WTC11 (cell line): ENCODE data around the gene NET1. TPM values are rescaled to one million over a fixed set of nuclear protein-coding genes. Genes with fewer than 3 reads are reported as not detected.

ENCODE experiments used
- ATAC-seq: fragments of 200-7000 bp; cut with Tn5 transposase; 2 replicates; pipeline ENCODE4 v1.10.0; 2021; ENCODE audit warnings: mild to moderate bottlenecking, moderate library complexity
- CTCF ChIA-PET: fragments of 300-600 bp; sonication (Branson Sonifier 250); formaldehyde crosslinking; loops from one replicate; lab custom pipeline; 2021; ENCODE audit warnings: antibody characterized with exemption; lab: Charles Lee
- POLR2A ChIA-PET: fragments of 350-600 bp; sonication (Branson Sonifier 250); formaldehyde crosslinking; loops from one replicate; lab custom pipeline; 2021; ENCODE audit warnings: antibody characterized with exemption; lab: Charles Lee
- DNase-seq: peaks from one replicate; pipeline ENCODE4 v3.0.0; 2021; ENCODE audit warnings: low spot score
- H3K27ac Mint-ChIP-seq: 2 replicates; pipeline ENCODE4 v1.8.0; 2021; ENCODE audit warnings: mixed read lengths
- H3K27me3 Mint-ChIP-seq: 2 replicates; pipeline ENCODE4 v1.8.0; 2021; ENCODE audit warnings: low read depth, mild to moderate bottlenecking, moderate library complexity, mixed read lengths
- H3K36me3 Mint-ChIP-seq: 2 replicates; pipeline ENCODE4 v1.8.0; 2021; ENCODE audit warnings: mixed read lengths
- H3K4me1 Mint-ChIP-seq: 2 replicates; pipeline ENCODE4 v1.8.0; 2022; ENCODE audit warnings: mixed read lengths
- H3K4me3 Mint-ChIP-seq: 2 replicates; pipeline ENCODE4 v1.8.0; 2021; ENCODE audit warnings: mild to moderate bottlenecking, moderate library complexity, mixed read lengths
- H3K9me3 Mint-ChIP-seq: 2 replicates; pipeline ENCODE4 v1.8.0; 2021; ENCODE audit warnings: mixed read lengths
- ETV6 ChIP-seq: sonication (generic); formaldehyde crosslinking; IDR thresholded peaks from 2 replicates; pipeline ENCODE4 v1.8.1; 2022; ENCODE audit warnings: mild to moderate bottlenecking, missing genetic modification reagents
- FOXP1 ChIP-seq: sonication (generic); formaldehyde crosslinking; IDR thresholded peaks from 2 replicates; pipeline ENCODE4 v1.8.0; 2022; ENCODE audit warnings: missing genetic modification reagents, mild to moderate bottlenecking, moderate library complexity, borderline replicate concordance
- GRHL2 ChIP-seq: fragments of 250-450 bp; sonication (Bioruptor Pico); IDR thresholded peaks from 2 replicates; pipeline ENCODE4 v1.8.0; 2022; ENCODE audit warnings: mild to moderate bottlenecking, moderate library complexity; ENCODE audit not compliant: insufficient replicate concordance, severe bottlenecking
- GTF2I ChIP-seq: fragments of 250-450 bp; sonication (Bioruptor Pico); conservative IDR thresholded peaks from 2 replicates; pipeline ENCODE4 v1.4.0; 2021; ENCODE audit warnings: mild to moderate bottlenecking
- IRF2 ChIP-seq: sonication (generic); formaldehyde crosslinking; IDR thresholded peaks from 2 replicates; pipeline ENCODE4 v1.8.0; 2022; ENCODE audit warnings: low read depth, missing genetic modification reagents, borderline replicate concordance
- SMAD3 ChIP-seq: sonication (generic); formaldehyde crosslinking; IDR thresholded peaks from 2 replicates; pipeline ENCODE4 v1.8.0; 2022; ENCODE audit warnings: missing genetic modification reagents, mild to moderate bottlenecking, borderline replicate concordance
- TEAD4 ChIP-seq: sonication (generic); formaldehyde crosslinking; IDR thresholded peaks from 2 replicates; pipeline ENCODE4 v1.8.0; 2022; ENCODE audit warnings: mild to moderate bottlenecking, missing genetic modification reagents
- ZBTB21 ChIP-seq: sonication (generic); formaldehyde crosslinking; IDR thresholded peaks from 2 replicates; pipeline ENCODE4 v1.8.1; 2023; ENCODE audit warnings: mild to moderate bottlenecking, missing genetic modification reagents, borderline replicate concordance
- ZNF138 ChIP-seq: sonication (generic); formaldehyde crosslinking; conservative IDR thresholded peaks from 2 replicates; pipeline ENCODE4 v1.8.1; 2022; ENCODE audit warnings: mild to moderate bottlenecking, moderate library complexity, missing genetic modification reagents
- ZNF317 ChIP-seq: sonication (generic); formaldehyde crosslinking; IDR thresholded peaks from 2 replicates; pipeline ENCODE4 v1.8.1; 2023; ENCODE audit warnings: low read depth, mild to moderate bottlenecking, moderate library complexity, missing genetic modification reagents, borderline replicate concordance
- ZNF396 ChIP-seq: fragments of 250-450 bp; sonication (Bioruptor Pico); IDR thresholded peaks from 2 replicates; pipeline ENCODE4 v1.8.0; 2021; ENCODE audit warnings: mild to moderate bottlenecking, moderate library complexity, borderline replicate concordance
- total RNA-seq: library from RNA; stranded (reverse); gene quantifications from 3 replicates; pipeline ENCODE4 v1.2.3, GENCODE V29; 2021
- TF ChIP-seq, protein P1 (sequence below): sonication (generic); formaldehyde crosslinking; IDR thresholded peaks from 2 replicates; pipeline ENCODE4 v1.8.1; 2022; ENCODE audit warnings: low read depth, mild to moderate bottlenecking, moderate library complexity, missing genetic modification reagents, borderline replicate concordance
- TF ChIP-seq, protein P2 (sequence below): fragments of 250-450 bp; sonication (Bioruptor Pico); IDR thresholded peaks from 2 replicates; pipeline ENCODE4 v1.9.0; 2021; ENCODE audit warnings: mild to moderate bottlenecking, borderline replicate concordance
- TF ChIP-seq, protein P3 (sequence below): sonication (generic); formaldehyde crosslinking; IDR thresholded peaks from 2 replicates; pipeline ENCODE4 v1.8.1; 2023; ENCODE audit warnings: mild to moderate bottlenecking, missing genetic modification reagents, moderate library complexity
- TF ChIP-seq, protein P4 (sequence below): sonication (generic); formaldehyde crosslinking; IDR thresholded peaks from 2 replicates; pipeline ENCODE4 v1.8.1; 2022; ENCODE audit warnings: missing genetic modification reagents, borderline replicate concordance
- TF ChIP-seq, protein P5 (sequence below): fragments of 250-450 bp; sonication (Bioruptor Pico); IDR thresholded peaks from 2 replicates; pipeline ENCODE4 v2.1.2; 2022; ENCODE audit warnings: mild to moderate bottlenecking, moderate library complexity
- TF ChIP-seq, protein P6 (sequence below): sonication (generic); formaldehyde crosslinking; IDR thresholded peaks from 2 replicates; pipeline ENCODE4 v1.8.1; 2022; ENCODE audit warnings: mild to moderate bottlenecking, missing genetic modification reagents, moderate library complexity, borderline replicate concordance
- TF ChIP-seq, protein P7 (sequence below): sonication (generic); formaldehyde crosslinking; IDR thresholded peaks from 2 replicates; pipeline ENCODE4 v1.8.1; 2023; ENCODE audit warnings: mild to moderate bottlenecking, missing genetic modification reagents, moderate library complexity
- TF ChIP-seq, protein P8 (sequence below): sonication (generic); formaldehyde crosslinking; IDR thresholded peaks from 2 replicates; pipeline ENCODE4 v1.8.1; 2023; ENCODE audit warnings: mild to moderate bottlenecking, missing genetic modification reagents

The NET1 gene
- total RNA-seq, 1 experiment from 2014 or later = 85.4 TPM

DNA sequence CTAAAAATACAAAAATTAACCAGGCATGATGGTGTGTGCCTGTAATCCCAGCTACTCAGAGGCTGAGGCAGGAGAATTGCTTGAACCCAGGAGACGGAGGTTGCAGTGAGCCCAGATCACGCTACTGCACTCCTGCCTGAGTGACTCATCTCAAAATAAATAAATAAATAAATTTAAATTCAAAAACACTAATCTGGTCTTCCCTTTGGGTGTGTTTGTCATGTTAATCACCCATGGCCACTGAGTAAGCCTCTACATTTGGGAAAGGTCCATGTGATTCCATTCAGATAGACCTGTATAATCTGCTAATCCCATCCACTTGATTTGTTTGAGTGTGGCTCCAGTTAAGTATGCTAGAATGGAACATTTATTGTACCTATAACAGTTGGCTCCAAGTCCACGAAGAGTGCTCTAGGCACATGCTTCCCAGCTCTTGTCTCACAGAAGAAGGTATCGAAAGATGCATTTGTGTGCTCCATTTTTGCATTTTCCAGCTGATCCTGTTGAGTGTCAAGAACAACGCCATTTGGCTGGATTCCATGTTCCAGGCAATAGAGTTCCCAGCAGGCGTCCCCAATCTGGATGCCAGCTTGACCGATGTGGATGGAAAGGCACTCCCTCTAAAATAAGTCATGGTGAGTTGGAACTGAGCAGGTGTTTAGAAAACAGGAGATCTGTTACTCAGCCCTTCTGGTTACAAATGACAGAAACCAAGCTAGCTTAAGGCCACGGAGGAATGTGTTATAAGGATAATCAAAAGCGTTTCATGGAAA lies 11.7 kb upstream of the NET1 start (continued):
- TF ChIP-seq, protein P1, sequence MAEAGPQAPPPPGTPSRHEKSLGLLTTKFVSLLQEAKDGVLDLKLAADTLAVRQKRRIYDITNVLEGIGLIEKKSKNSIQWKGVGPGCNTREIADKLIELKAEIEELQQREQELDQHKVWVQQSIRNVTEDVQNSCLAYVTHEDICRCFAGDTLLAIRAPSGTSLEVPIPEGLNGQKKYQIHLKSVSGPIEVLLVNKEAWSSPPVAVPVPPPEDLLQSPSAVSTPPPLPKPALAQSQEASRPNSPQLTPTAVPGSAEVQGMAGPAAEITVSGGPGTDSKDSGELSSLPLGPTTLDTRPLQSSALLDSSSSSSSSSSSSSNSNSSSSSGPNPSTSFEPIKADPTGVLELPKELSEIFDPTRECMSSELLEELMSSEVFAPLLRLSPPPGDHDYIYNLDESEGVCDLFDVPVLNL (CRISPR knock-in tag) = no peak
- TF ChIP-seq, protein P2, sequence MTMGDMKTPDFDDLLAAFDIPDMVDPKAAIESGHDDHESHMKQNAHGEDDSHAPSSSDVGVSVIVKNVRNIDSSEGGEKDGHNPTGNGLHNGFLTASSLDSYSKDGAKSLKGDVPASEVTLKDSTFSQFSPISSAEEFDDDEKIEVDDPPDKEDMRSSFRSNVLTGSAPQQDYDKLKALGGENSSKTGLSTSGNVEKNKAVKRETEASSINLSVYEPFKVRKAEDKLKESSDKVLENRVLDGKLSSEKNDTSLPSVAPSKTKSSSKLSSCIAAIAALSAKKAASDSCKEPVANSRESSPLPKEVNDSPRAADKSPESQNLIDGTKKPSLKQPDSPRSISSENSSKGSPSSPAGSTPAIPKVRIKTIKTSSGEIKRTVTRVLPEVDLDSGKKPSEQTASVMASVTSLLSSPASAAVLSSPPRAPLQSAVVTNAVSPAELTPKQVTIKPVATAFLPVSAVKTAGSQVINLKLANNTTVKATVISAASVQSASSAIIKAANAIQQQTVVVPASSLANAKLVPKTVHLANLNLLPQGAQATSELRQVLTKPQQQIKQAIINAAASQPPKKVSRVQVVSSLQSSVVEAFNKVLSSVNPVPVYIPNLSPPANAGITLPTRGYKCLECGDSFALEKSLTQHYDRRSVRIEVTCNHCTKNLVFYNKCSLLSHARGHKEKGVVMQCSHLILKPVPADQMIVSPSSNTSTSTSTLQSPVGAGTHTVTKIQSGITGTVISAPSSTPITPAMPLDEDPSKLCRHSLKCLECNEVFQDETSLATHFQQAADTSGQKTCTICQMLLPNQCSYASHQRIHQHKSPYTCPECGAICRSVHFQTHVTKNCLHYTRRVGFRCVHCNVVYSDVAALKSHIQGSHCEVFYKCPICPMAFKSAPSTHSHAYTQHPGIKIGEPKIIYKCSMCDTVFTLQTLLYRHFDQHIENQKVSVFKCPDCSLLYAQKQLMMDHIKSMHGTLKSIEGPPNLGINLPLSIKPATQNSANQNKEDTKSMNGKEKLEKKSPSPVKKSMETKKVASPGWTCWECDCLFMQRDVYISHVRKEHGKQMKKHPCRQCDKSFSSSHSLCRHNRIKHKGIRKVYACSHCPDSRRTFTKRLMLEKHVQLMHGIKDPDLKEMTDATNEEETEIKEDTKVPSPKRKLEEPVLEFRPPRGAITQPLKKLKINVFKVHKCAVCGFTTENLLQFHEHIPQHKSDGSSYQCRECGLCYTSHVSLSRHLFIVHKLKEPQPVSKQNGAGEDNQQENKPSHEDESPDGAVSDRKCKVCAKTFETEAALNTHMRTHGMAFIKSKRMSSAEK = no peak
- TF ChIP-seq ETV6 (CRISPR knock-in tag) = no peak
- TF ChIP-seq FOXP1 (CRISPR knock-in tag) = no peak
- TF ChIP-seq, protein P3, sequence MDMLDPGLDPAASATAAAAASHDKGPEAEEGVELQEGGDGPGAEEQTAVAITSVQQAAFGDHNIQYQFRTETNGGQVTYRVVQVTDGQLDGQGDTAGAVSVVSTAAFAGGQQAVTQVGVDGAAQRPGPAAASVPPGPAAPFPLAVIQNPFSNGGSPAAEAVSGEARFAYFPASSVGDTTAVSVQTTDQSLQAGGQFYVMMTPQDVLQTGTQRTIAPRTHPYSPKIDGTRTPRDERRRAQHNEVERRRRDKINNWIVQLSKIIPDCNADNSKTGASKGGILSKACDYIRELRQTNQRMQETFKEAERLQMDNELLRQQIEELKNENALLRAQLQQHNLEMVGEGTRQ (CRISPR knock-in tag) = no peak
- no peak for TF ChIP-seq IRF2
- no peak for TF ChIP-seq ZNF138
- TF ChIP-seq TEAD4 (CRISPR knock-in tag) = no peak
- TF ChIP-seq, protein P4, sequence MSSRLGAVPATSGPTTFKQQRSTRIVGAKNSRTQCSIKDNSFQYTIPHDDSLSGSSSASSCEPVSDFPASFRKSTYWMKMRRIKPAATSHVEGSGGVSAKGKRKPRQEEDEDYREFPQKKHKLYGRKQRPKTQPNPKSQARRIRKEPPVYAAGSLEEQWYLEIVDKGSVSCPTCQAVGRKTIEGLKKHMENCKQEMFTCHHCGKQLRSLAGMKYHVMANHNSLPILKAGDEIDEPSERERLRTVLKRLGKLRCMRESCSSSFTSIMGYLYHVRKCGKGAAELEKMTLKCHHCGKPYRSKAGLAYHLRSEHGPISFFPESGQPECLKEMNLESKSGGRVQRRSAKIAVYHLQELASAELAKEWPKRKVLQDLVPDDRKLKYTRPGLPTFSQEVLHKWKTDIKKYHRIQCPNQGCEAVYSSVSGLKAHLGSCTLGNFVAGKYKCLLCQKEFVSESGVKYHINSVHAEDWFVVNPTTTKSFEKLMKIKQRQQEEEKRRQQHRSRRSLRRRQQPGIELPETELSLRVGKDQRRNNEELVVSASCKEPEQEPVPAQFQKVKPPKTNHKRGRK (CRISPR knock-in tag) = no peak
- TF ChIP-seq GRHL2 (CRISPR knock-in tag) = no peak
- no peak for TF ChIP-seq GTF2I

DNA sequence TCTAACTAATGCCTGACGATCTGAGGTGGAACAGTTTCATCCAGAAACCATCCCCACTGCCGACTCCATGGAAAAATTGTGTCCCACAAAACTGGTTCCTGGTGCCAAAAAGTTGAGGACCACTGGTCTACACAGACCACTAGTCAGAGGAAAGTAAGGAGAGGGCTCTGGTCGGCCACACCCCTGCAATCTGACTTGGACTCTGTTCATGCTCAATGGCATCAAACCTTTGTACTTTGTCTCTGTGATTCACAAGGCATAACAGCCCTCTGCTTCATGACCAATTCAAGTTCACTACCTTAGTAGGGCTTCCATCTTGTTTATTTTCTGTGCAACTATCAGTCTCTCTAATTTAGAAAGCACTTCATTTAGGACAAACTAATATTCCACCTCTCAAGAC lies 9.6 kb upstream of the NET1 start:
- peaks cover 12% of the 10 kb centered on the region for H3K36me3 Mint-ChIP-seq
- ChIA-PET POLR2A (no interaction called here), CTCF (no interaction called here)
- H3K27ac Mint-ChIP-seq = no peak overlapping the region
- no peaks in the 10 kb centered on the region for H3K27me3 Mint-ChIP-seq
- H3K4me1 Mint-ChIP-seq = no peaks in the 10 kb centered on the region
- no peak for ATAC-seq
- DNase-seq = no peak
- H3K9me3 Mint-ChIP-seq = peaks cover 18% of the 10 kb centered on the region
- H3K4me3 Mint-ChIP-seq = no peak overlapping the region
- no peak for TF ChIP-seq ZNF396 (CRISPR knock-in tag)
- TF ChIP-seq, protein P5, sequence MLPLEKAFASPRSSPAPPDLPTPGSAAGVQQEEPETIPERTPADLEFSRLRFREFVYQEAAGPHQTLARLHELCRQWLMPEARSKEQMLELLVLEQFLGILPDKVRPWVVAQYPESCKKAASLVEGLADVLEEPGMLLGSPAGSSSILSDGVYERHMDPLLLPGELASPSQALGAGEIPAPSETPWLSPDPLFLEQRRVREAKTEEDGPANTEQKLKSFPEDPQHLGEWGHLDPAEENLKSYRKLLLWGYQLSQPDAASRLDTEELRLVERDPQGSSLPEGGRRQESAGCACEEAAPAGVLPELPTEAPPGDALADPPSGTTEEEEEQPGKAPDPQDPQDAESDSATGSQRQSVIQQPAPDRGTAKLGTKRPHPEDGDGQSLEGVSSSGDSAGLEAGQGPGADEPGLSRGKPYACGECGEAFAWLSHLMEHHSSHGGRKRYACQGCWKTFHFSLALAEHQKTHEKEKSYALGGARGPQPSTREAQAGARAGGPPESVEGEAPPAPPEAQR (CRISPR knock-in tag) = no peak
- TF ChIP-seq ZBTB21 (CRISPR knock-in tag) = no peak
- no peak for TF ChIP-seq SMAD3
- no peak for TF ChIP-seq ZNF317 (CRISPR knock-in tag)
- TF ChIP-seq, protein P6, sequence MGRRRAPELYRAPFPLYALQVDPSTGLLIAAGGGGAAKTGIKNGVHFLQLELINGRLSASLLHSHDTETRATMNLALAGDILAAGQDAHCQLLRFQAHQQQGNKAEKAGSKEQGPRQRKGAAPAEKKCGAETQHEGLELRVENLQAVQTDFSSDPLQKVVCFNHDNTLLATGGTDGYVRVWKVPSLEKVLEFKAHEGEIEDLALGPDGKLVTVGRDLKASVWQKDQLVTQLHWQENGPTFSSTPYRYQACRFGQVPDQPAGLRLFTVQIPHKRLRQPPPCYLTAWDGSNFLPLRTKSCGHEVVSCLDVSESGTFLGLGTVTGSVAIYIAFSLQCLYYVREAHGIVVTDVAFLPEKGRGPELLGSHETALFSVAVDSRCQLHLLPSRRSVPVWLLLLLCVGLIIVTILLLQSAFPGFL (CRISPR knock-in tag) = no peak
- TF ChIP-seq, protein P7, sequence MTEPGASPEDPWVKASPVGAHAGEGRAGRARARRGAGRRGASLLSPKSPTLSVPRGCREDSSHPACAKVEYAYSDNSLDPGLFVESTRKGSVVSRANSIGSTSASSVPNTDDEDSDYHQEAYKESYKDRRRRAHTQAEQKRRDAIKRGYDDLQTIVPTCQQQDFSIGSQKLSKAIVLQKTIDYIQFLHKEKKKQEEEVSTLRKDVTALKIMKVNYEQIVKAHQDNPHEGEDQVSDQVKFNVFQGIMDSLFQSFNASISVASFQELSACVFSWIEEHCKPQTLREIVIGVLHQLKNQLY = no peak
- TF ChIP-seq, protein P8, sequence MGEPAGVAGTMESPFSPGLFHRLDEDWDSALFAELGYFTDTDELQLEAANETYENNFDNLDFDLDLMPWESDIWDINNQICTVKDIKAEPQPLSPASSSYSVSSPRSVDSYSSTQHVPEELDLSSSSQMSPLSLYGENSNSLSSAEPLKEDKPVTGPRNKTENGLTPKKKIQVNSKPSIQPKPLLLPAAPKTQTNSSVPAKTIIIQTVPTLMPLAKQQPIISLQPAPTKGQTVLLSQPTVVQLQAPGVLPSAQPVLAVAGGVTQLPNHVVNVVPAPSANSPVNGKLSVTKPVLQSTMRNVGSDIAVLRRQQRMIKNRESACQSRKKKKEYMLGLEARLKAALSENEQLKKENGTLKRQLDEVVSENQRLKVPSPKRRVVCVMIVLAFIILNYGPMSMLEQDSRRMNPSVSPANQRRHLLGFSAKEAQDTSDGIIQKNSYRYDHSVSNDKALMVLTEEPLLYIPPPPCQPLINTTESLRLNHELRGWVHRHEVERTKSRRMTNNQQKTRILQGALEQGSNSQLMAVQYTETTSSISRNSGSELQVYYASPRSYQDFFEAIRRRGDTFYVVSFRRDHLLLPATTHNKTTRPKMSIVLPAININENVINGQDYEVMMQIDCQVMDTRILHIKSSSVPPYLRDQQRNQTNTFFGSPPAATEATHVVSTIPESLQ (CRISPR knock-in tag) = no peak
